Epithelial cell of proximal tubule (primary cell): ENCODE measurements around the gene PRPH. TPM values are rescaled to one million over a fixed set of nuclear protein-coding genes. Genes with fewer than 3 reads are reported as not detected.
"Not testable (repeated sequence)": the region's sequence is repeated elsewhere in the genome, so short reads cannot be mapped to it uniquely, and the experiment has no call there.

Source experiments
- DNase-seq: peaks from one replicate; pipeline ENCODE4 v3.0.0-alpha.2; 2011; ENCODE audit warnings: low read depth
- H3K4me3 ChIP-seq: 2 replicates; pipeline ENCODE4 v1.5.1; 2011; ENCODE audit warnings: low read depth, mild to moderate bottlenecking, low read length
- total RNA-seq: library from RNA; depleted of rRNA; stranded (reverse); fragments of >200 nt; gene quantifications from 2 replicates; pipeline ENCODE4 v1.2.3, GENCODE V29; 2015
- TF ChIP-seq, protein P1 (sequence below): conservative IDR thresholded peaks from 2 replicates; pipeline ENCODE4 v1.5.1; 2012; ENCODE audit warnings: low read depth, mild to moderate bottlenecking, low read length

The PRPH gene
- total RNA-seq, 1 donor from 2014 or later: not detected

DNA sequence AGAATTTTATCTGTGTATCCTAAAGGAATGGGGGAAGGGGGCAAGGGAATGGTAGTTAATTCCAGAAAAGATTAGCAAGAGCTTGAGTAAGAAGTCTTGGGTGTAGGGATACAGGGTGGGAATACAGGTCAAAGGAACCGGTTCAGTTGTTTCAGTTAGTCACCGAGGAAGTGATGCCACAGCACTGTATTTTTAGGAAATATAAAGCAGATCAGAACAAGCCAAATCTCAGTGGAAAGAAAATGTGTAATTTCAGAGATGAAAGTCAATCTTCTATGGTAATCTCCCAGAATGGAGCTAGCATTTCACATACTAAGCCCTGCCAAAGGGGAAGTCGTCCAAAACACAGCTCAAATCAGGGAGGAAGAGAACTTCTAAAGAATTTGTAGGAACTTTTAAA, 34.8 kb upstream of the PRPH start:
- TF ChIP-seq, protein P1, sequence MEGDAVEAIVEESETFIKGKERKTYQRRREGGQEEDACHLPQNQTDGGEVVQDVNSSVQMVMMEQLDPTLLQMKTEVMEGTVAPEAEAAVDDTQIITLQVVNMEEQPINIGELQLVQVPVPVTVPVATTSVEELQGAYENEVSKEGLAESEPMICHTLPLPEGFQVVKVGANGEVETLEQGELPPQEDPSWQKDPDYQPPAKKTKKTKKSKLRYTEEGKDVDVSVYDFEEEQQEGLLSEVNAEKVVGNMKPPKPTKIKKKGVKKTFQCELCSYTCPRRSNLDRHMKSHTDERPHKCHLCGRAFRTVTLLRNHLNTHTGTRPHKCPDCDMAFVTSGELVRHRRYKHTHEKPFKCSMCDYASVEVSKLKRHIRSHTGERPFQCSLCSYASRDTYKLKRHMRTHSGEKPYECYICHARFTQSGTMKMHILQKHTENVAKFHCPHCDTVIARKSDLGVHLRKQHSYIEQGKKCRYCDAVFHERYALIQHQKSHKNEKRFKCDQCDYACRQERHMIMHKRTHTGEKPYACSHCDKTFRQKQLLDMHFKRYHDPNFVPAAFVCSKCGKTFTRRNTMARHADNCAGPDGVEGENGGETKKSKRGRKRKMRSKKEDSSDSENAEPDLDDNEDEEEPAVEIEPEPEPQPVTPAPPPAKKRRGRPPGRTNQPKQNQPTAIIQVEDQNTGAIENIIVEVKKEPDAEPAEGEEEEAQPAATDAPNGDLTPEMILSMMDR: no peak
- no peak for DNase-seq
- no peak overlapping the region for H3K4me3 ChIP-seq

DNA sequence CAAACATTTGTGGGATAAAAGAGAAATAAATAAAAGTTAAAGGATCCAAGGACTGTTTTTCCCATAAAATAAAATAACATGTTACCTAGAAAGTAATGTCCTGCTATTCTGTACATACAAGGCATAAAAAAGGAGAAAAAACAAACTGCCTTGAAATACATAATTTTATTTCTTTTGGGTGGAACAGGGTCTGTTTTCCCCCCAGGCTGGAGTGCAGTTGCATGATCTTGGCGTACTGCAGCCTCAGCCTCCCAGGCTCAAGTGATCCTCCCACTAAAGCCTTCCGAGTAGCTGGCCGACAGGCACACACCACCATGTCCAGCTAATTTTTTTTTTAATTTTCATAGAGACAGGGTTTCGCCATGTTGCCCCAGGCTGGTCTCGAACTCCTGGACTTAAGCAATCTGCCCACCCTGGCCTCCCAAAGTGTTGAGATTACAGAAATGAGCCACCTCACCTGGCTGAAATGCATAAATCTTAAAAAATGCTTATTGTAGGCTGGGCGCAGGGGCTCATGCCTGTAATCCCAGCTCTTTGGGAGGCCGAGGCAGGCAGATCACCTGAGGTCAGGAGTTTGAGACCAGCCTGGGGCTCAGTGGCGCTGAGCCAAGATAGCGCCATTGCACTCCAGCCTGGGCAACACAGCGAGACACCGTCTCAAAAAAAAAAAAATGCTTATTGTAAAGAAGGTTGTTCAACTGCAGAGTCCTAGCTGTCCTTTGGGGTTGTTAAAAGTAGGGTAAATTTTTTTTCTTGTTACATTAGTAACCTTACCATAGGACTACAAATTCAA, 34.2 kb upstream of the PRPH start:
- H3K4me3 ChIP-seq: no peak overlapping the region
- TF ChIP-seq, protein P1: no peak
- DNase-seq: no peak

DNA sequence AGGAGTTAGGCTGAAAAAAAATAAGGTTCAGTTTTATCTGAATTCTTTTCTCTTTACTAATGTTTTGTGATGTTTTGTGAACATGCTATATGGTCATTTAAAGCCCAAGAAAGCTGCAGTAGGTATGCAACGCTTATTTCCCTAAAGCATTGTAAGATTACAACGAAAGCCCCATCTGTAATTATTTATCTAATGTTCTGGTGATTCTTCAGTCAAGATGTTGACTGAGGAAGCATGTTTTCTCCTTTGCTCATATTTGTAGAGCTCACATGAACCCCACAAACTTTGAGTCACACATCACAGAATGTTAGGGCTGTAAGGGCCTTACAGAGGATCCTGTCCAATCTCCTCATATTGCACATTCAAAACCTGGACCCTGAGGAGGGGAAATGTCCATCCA, 33.2 kb upstream of the PRPH start:
- H3K4me3 ChIP-seq: no peak overlapping the region
- no peak for DNase-seq
- TF ChIP-seq, protein P1: no peak

DNA sequence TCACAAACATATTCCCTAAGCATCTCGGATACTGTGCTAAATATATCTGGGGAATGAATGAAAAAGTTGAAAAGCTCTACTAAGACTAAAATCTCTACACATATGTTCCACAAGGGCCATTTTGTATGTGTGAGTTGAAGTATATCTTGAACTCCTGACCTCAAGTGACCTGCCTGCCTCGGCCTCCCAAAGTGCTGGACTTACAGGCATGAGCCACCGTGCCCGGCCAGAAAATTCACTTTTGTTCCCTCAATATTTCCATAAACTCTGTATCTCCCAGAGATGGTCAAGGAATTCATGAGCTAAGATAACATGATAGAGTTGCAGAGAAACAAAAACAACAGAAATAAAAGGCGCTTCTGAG, 31.6 kb upstream of the PRPH start:
- TF ChIP-seq, protein P1: no peak
- DNase-seq: no peak
- H3K4me3 ChIP-seq: peak overlapping the region; percentile 99

DNA sequence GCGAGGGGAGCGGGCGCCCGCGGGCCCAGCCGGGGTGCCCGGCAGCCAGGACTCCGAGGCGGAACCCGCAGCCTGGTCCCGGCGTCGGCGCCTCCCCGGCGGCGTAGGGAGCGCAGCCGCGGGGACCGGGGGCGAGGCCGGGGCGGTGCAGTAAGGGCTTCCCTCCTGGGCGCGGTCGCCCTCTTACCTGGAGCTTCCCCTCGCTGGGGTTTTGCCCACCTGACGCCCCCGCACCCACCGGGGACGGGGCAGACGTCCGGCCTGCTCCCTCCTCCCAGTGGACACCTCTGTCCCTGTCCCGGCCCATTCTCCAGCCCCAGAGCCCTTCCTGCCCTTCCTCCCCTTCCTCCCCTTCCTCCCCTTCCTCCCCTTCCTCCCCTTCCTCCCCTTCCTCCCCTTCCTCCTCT, 30.5 kb upstream of the PRPH start:
- DNase-seq: no peak
- TF ChIP-seq, protein P1: no peak
- H3K4me3 ChIP-seq: peak overlapping the region; percentile 99

DNA sequence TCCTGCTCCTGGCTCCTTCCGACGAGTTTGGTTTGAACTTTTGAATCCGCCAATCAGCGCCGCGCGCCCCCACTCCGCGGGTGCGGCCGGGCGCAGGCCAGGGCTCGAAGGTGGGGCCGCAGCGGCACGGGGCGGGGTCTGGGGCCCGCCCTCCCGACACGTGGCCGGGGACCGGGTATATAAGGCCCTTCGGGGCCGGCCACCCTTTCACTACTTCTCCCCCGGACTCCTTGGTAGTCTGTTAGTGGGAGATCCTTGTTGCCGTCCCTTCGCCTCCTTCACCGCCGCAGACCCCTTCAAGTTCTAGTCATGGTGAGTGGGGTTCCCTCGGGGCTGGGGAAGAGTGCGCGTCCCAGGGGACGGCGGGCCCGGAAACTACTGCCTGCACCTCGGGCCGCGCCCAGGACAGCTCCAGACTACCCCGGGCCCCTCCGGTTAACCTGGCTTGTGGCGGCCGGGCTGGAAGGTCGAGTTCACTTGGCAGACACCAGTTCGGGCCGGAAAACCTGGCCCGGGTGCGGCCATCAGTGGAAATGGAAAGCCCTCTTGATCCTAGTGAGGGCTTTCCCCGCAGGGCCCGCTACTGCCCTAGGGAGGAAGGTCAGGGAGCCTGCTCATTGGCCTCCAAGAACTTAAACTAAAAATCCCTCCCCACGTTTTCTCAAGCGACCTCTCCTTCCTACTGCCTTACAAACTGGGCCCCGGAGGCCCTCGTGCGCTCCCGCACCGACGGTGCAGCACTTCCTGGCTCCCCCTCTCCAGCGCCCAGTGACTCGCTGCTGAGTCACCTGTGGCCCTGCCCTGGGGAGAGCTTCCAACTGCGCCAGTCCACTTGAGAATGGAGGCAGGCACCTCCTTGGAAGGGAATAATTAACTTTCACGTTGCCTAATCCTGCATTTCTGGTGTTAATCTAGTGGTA, 29.8 kb upstream of the PRPH start, which contains the start of gene TUBA1C:
Gene TUBA1C (plus strand): TSS at position 210 of the 920 bp plus-strand sequence. CDS start 100 bp downstream, at position 310.
- TF ChIP-seq, protein P1: peak; percentile 14
- peak; percentile 92 for DNase-seq
- H3K4me3 ChIP-seq: peak within 1 kb of the TSS; percentile 99

DNA sequence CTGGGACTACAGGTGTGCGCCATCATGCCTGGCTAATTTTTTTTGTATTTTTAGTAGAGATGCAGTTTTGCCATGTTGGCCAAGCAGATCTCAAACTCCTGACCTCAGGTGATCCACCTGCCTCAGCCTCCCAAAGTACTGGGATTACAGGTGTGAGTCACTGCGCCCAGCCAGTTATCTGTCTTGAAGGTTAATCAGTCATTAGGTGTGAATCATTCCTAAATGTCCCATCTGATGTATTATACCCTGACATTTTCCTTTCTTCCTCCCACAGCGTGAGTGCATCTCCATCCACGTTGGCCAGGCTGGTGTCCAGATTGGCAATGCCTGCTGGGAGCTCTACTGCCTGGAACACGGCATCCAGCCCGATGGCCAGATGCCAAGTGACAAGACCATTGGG, 25.8 kb upstream of the PRPH start:
- H3K4me3 ChIP-seq: peak overlapping the region; percentile 35
- DNase-seq: not testable (repeated sequence)
